ENCODE measurements around the gene YIPF5. TPM values are rescaled to one million over a fixed set of nuclear protein-coding genes. Genes with fewer than 3 reads are reported as not detected.

Gene YIPF5
- total RNA-seq, 1 experiment from 2014 or later, result 24.1 TPM

DNA sequence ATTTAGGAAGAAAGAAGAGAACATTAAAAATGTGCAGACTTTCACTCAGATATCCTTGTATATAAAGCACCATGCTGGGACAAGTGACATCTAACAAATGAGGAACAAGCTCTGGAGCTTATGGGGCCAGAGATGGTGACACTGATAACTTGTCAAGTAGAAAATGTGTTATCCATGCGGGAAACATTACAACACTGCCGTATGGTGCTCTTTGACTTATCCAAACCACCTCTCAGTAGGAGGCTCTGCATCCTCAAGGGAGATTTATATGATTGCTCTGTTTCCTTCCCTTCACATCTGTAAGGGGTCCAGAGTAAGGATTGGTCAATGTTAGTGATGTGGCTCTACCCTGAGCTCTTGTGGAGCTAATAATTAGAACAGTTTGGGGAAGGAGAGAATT lies 23.7 kb upstream of the YIPF5 start:
- no TSS peak for BruUV-seq (replicated peaks)
- peaks cover 23% of the 10 kb centered on the region for H3K4me1 ChIP-seq (ENCODE audit: insufficient read depth, low read length)
- no peak overlapping the region for H3K27ac ChIP-seq (ENCODE audit: low read length)
- no peak overlapping the region for H3K4me2 ChIP-seq (ENCODE audit: low read length)
- no peaks in the 10 kb centered on the region for H3K9me2 ChIP-seq (replicated peaks; ENCODE audit: low read length)
- H3K79me2 ChIP-seq (ENCODE audit: low read length), result no peaks in the 10 kb centered on the region
- ATAC-seq, result no peak
- no peak overlapping the region for H3K9ac ChIP-seq (ENCODE audit: low read length)
- H3K9me3 ChIP-seq (ENCODE audit: low read length), result no peaks in the 10 kb centered on the region
- ChIA-PET CTCF (no interaction called here), POLR2A (ENCODE audit: unreplicated experiment) (no interaction called here)
- no peaks in the 10 kb centered on the region for H4K20me1 ChIP-seq (ENCODE audit: low read length)
- no peak for DNase-seq
- H3K27me3 ChIP-seq (ENCODE audit: low read length), result no peaks in the 10 kb centered on the region
- H3K4me3 ChIP-seq (ENCODE audit: low read length), result no peak overlapping the region
- no peaks in the 10 kb centered on the region for H3F3A ChIP-seq (ENCODE audit: low read length, unreplicated experiment)
- TF ChIP-seq EZH2phosphoT487 (IDR thresholded peaks at IDR 0.05; ENCODE audit: borderline replicate concordance, low read length) (no peak), EZH2 (IDR thresholded peaks at IDR 0.05; ENCODE audit: low read length, unreplicated experiment) (no peak)
- TF ChIP-seq, protein P1, sequence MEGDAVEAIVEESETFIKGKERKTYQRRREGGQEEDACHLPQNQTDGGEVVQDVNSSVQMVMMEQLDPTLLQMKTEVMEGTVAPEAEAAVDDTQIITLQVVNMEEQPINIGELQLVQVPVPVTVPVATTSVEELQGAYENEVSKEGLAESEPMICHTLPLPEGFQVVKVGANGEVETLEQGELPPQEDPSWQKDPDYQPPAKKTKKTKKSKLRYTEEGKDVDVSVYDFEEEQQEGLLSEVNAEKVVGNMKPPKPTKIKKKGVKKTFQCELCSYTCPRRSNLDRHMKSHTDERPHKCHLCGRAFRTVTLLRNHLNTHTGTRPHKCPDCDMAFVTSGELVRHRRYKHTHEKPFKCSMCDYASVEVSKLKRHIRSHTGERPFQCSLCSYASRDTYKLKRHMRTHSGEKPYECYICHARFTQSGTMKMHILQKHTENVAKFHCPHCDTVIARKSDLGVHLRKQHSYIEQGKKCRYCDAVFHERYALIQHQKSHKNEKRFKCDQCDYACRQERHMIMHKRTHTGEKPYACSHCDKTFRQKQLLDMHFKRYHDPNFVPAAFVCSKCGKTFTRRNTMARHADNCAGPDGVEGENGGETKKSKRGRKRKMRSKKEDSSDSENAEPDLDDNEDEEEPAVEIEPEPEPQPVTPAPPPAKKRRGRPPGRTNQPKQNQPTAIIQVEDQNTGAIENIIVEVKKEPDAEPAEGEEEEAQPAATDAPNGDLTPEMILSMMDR (conservative IDR thresholded peaks at IDR 0.05; ENCODE audit: low read depth, low read length), result no peak
- H2AFZ ChIP-seq (ENCODE audit: low read length), result no peak overlapping the region
- intact Hi-C loops (cut with micrococcal nuclease), result no loop called here
- H3K36me3 ChIP-seq (ENCODE audit: low read depth, low read length), result no peaks in the 10 kb centered on the region

DNA sequence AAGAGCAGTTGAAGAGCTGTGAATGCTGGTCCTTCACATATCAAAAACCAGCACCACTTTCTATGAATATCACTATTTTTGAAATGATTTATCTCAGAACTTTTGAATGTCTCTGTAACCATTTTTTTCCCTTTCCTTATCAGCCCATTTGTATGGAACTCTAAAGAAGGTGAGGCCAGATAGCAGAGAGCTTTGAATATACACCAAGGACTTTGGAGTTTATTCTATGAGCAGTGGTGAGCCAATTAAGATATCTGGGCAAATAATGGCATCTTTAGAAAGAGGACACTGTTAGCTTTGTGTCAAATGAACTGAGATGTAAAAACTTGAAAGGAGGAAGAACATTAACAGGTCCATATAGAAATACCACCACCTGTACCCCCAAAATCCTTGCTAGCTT lies 22.2 kb upstream of the YIPF5 start:
- TF ChIP-seq EZH2phosphoT487 (IDR thresholded peaks at IDR 0.05; ENCODE audit: borderline replicate concordance, low read length), result no peak
- TF ChIP-seq, protein P1 (conservative IDR thresholded peaks at IDR 0.05; ENCODE audit: low read depth, low read length), result no peak
- no peak for TF ChIP-seq EZH2 (IDR thresholded peaks at IDR 0.05; ENCODE audit: low read length, unreplicated experiment)
- Histone ChIP-seq H3K36me3 (ENCODE audit: low read depth, low read length) (no peaks in the 10 kb centered on the region), H3K27me3 (ENCODE audit: low read length) (no peaks in the 10 kb centered on the region), H3K4me2 (ENCODE audit: low read length) (no peak overlapping the region), H2AFZ (ENCODE audit: low read length) (no peak overlapping the region), H3K9ac (ENCODE audit: low read length) (no peak overlapping the region), H3K9me3 (ENCODE audit: low read length) (no peaks in the 10 kb centered on the region), H3K79me2 (ENCODE audit: low read length) (no peaks in the 10 kb centered on the region), H3F3A (ENCODE audit: low read length, unreplicated experiment) (no peaks in the 10 kb centered on the region), H3K4me3 (ENCODE audit: low read length) (no peak overlapping the region), H4K20me1 (ENCODE audit: low read length) (no peaks in the 10 kb centered on the region), H3K4me1 (ENCODE audit: insufficient read depth, low read length) (peaks cover 17% of the 10 kb centered on the region), H3K27ac (ENCODE audit: low read length) (no peak overlapping the region), H3K9me2 (replicated peaks; ENCODE audit: low read length) (no peaks in the 10 kb centered on the region)
- DNase-seq (no peak), ATAC-seq (no peak)
- CTCF ChIA-PET, result no interaction called here
- intact Hi-C loops (cut with micrococcal nuclease), result no loop called here
- POLR2A ChIA-PET (ENCODE audit: unreplicated experiment), result no interaction called here
- BruUV-seq (replicated peaks), result no TSS peak

GRCh38 chr5:144191998-144192397 lies 21.5 kb upstream of the YIPF5 start:
- no peak overlapping the region for H2AFZ ChIP-seq (ENCODE audit: low read length)
- no peaks in the 10 kb centered on the region for H3F3A ChIP-seq (ENCODE audit: low read length, unreplicated experiment)
- H3K4me1 ChIP-seq (ENCODE audit: insufficient read depth, low read length), result peaks cover 17% of the 10 kb centered on the region
- peak; percentile 60 for ATAC-seq
- BruUV-seq (replicated peaks), result no TSS peak
- no peaks in the 10 kb centered on the region for H3K27me3 ChIP-seq (ENCODE audit: low read length)
- no peaks in the 10 kb centered on the region for H3K9me2 ChIP-seq (replicated peaks; ENCODE audit: low read length)
- DNase-seq, result peak; percentile 70
- H3K9ac ChIP-seq (ENCODE audit: low read length), result no peak overlapping the region
- no peak overlapping the region for H3K27ac ChIP-seq (ENCODE audit: low read length)
- no peaks in the 10 kb centered on the region for H3K36me3 ChIP-seq (ENCODE audit: low read depth, low read length)
- peak overlapping the region; percentile 39; the same call in 1 of the 2 replicates for H3K4me2 ChIP-seq (ENCODE audit: low read length)
- TF ChIP-seq, protein P1 (conservative IDR thresholded peaks at IDR 0.05; ENCODE audit: low read depth, low read length), result peak; percentile 62
- TF ChIP-seq EZH2 (IDR thresholded peaks at IDR 0.05; ENCODE audit: low read length, unreplicated experiment), result no peak
- no peak for TF ChIP-seq EZH2phosphoT487 (IDR thresholded peaks at IDR 0.05; ENCODE audit: borderline replicate concordance, low read length)
- no peaks in the 10 kb centered on the region for H3K9me3 ChIP-seq (ENCODE audit: low read length)
- H3K79me2 ChIP-seq (ENCODE audit: low read length), result no peaks in the 10 kb centered on the region
- intact Hi-C loops (cut with micrococcal nuclease), result no loop called here
- POLR2A ChIA-PET (ENCODE audit: unreplicated experiment), result no interaction called here
- CTCF ChIA-PET, result no interaction called here
- no peak overlapping the region for H3K4me3 ChIP-seq (ENCODE audit: low read length)
- no peaks in the 10 kb centered on the region for H4K20me1 ChIP-seq (ENCODE audit: low read length)

All from PC-3 (cell line).